Sigmoid colon (tissue), 4 donors: ENCODE measurements around the gene ENGASE.
"Not testable (repeated sequence)": the region's sequence is repeated elsewhere in the genome, so short reads cannot be mapped to it uniquely, and the experiment has no call there.

Experiments used
- POLR2A ChIP-seq, 2 donors: fragments of 450-650 bp; IDR thresholded peaks; one replicate each; pipeline ENCODE4 v1.6.1; 2016; ENCODE audit warnings: antibody characterized with exemption in 2 of 2, mild to moderate bottlenecking in 2 of 2, moderate library complexity in 2 of 2
- POLR2AphosphoS5 ChIP-seq, 4 donors: sonication (generic); formaldehyde crosslinking; IDR thresholded peaks; one replicate each; pipeline ENCODE4 v1.6.1; 2017; ENCODE audit warnings: antibody characterized with exemption in 4 of 4
- TF ChIP-seq, protein P1 (sequence below), 4 experiments: fragments of 450-650 bp in 3 of 4; fragments of 200-600 bp in 1 of 4; IDR thresholded peaks; one replicate each; pipeline ENCODE4 v1.5.1; 2016 to 2019; ENCODE audit warnings: antibody characterized with exemption in 4 of 4, mild to moderate bottlenecking in 3 of 4, moderate library complexity in 2 of 4

GRCh38 chr17:79030636-79031035 lies 44.0 kb upstream of the ENGASE start:
- TF ChIP-seq POLR2AphosphoS5, POLR2A (IDR thresholded peaks at IDR 0.05): not testable (repeated sequence)
- TF ChIP-seq, protein P1, sequence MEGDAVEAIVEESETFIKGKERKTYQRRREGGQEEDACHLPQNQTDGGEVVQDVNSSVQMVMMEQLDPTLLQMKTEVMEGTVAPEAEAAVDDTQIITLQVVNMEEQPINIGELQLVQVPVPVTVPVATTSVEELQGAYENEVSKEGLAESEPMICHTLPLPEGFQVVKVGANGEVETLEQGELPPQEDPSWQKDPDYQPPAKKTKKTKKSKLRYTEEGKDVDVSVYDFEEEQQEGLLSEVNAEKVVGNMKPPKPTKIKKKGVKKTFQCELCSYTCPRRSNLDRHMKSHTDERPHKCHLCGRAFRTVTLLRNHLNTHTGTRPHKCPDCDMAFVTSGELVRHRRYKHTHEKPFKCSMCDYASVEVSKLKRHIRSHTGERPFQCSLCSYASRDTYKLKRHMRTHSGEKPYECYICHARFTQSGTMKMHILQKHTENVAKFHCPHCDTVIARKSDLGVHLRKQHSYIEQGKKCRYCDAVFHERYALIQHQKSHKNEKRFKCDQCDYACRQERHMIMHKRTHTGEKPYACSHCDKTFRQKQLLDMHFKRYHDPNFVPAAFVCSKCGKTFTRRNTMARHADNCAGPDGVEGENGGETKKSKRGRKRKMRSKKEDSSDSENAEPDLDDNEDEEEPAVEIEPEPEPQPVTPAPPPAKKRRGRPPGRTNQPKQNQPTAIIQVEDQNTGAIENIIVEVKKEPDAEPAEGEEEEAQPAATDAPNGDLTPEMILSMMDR (IDR thresholded peaks at IDR 0.05), result not testable (repeated sequence)
